Testis (tissue), 3 donors: ENCODE data around the gene PLXNB1. TPM values are rescaled to one million over a fixed set of nuclear protein-coding genes. Genes with fewer than 3 reads are reported as not detected.

Experiments used
- DNase-seq: peaks from one replicate; pipeline ENCODE4 v3.0.0-alpha.2; 2019
- H3K27ac ChIP-seq, 2 donors: fragments of 200-600 bp; sonication (generic); one replicate each; pipeline ENCODE4 v1.5.1; 2019
- H3K27me3 ChIP-seq: fragments of 200-600 bp; sonication (generic); one replicate; pipeline ENCODE4 v1.5.1; 2019
- H3K36me3 ChIP-seq: fragments of 200-600 bp; sonication (generic); one replicate; pipeline ENCODE4 v1.5.1; 2017; ENCODE audit warnings: low read depth; ENCODE audit errors: missing control alignments
- H3K4me1 ChIP-seq: fragments of 200-600 bp; sonication (generic); one replicate; pipeline ENCODE4 v1.5.1; 2019
- H3K4me3 ChIP-seq, 2 donors: fragments of 200-600 bp; sonication (generic); one replicate each; pipeline ENCODE4 v1.5.1; 2017 to 2019
- H3K9me3 ChIP-seq: fragments of 200-600 bp; sonication (generic); one replicate; pipeline ENCODE4 v1.5.1; 2017
- CTCF ChIP-seq, 3 experiments: fragments of 450-650 bp in 2 of 3; fragments of 200-600 bp in 1 of 3; sonication (generic) in 1 of 3; IDR thresholded peaks; one replicate each; pipeline ENCODE4 v1.5.1; 2016 to 2019; ENCODE audit warnings: antibody characterized with exemption in 3 of 3, mild to moderate bottlenecking in 2 of 3, moderate library complexity in 1 of 3
- POLR2A ChIP-seq: fragments of 450-650 bp; IDR thresholded peaks from one replicate; pipeline ENCODE4 v1.6.1; 2017; ENCODE audit warnings: antibody characterized with exemption, mild to moderate bottlenecking, moderate library complexity
- WGBS, 2 donors: methylation state at CpG; one replicate each; pipeline ENCODE4 v1.1.5; 2018; 5-methylcytosine and 5-hydroxymethylcytosine counted together
- intact Hi-C: fragments of 100-400 bp; cut with DNase I; formaldehyde crosslinking; loops from one replicate; pipeline ENCODE4 v1.15.1; 2023; ENCODE audit warnings: low total_unique reads
- polyA plus RNA-seq: library from polyadenylated mRNA; stranded (reverse); fragments of 350-450 nt; fragmentation: Illumina TruSeq; extraction: RNeasy Lipid Tissue Mini Kit (QIAGEN cat#74804); gene quantifications from one replicate; pipeline ENCODE4 v1.2.3, GENCODE V29; 2014; ENCODE audit warnings: low read depth, low replicate concordance; ENCODE audit not compliant: insufficient read depth
- total RNA-seq, 2 donors: library from RNA; depleted of rRNA; stranded (reverse); fragments of >200 nt; gene quantifications; one replicate each; pipeline ENCODE4 v1.2.3, GENCODE V29; 2016

PLXNB1 gene
- total and polyA plus RNA-seq, 3 donors from 2014 or later, result 41.5 to 79.2 (median 70.2) TPM

- intact Hi-C loops, result no loop called here
- H3K27me3 ChIP-seq, result no peaks in the 10 kb centered on the region
Measured at GRCh38 chr3:48426944-48427629, 2.8 kb downstream of the PLXNB1 start.

GRCh38 chr3:48426401-48426909, 3.4 kb downstream of the PLXNB1 start:
- peak overlapping the region in 1 of 2 donors; percentile 91 for H3K27ac ChIP-seq
- TF ChIP-seq POLR2A, result no peak
- no peak for TF ChIP-seq CTCF (IDR thresholded peaks at IDR 0.05)
- no peak overlapping the region for H3K4me3 ChIP-seq
- no peaks in the 10 kb centered on the region for H3K9me3 ChIP-seq
- no peaks in the 10 kb centered on the region for H3K27me3 ChIP-seq
- peaks cover 50% of the 10 kb centered on the region for H3K4me1 ChIP-seq
- intact Hi-C loops, result no loop called here
- H3K36me3 ChIP-seq, result no peaks in the 10 kb centered on the region
- 52 to 56% methylated on average over 11 of the region's 11 CpGs for WGBS, 2 donors
- no peak for DNase-seq

More at GRCh38 chr3:48426944-48427629, 2.8 kb downstream of the PLXNB1 start:
- Histone ChIP-seq H3K4me1 (peaks cover 50% of the 10 kb centered on the region), H3K36me3 (no peaks in the 10 kb centered on the region), H3K4me3 (no peak overlapping the region), H3K27ac (peak overlapping the region; percentile 21 to 91), H3K9me3 (no peaks in the 10 kb centered on the region)
- DNase-seq, result peak; percentile 47
- 46 to 49% methylated on average over 8 of the region's 8 CpGs for WGBS, 2 donors
- TF ChIP-seq CTCF (IDR thresholded peaks at IDR 0.05), result no peak
- TF ChIP-seq POLR2A, result no peak

GRCh38 chr3:48425281-48425812, 4.5 kb downstream of the PLXNB1 start:
- Histone ChIP-seq H3K9me3 (no peaks in the 10 kb centered on the region), H3K36me3 (no peaks in the 10 kb centered on the region), H3K4me3 (no peak overlapping the region), H3K27me3 (no peaks in the 10 kb centered on the region), H3K4me1 (peaks cover 48% of the 10 kb centered on the region), H3K27ac (peak overlapping the region in 1 of 2 donors; percentile 5)
- DNase-seq, result peak; percentile 37
- no peak for TF ChIP-seq CTCF (IDR thresholded peaks at IDR 0.05)
- TF ChIP-seq POLR2A, result no peak
- intact Hi-C loops, result no loop called here
- WGBS, 2 donors, result 39 to 75% methylated on average over 2 to 13 of the region's 13 CpGs

- Histone ChIP-seq H3K36me3 (no peaks in the 10 kb centered on the region), H3K27ac (no peak overlapping the region), H3K4me1 (peaks cover 41% of the 10 kb centered on the region), H3K27me3 (no peaks in the 10 kb centered on the region), H3K4me3 (no peak overlapping the region), H3K9me3 (no peaks in the 10 kb centered on the region)
- DNase-seq, result no peak
- intact Hi-C loops, result no loop called here
- 89 to 93% methylated on average over 7 to 25 of the region's 27 CpGs for WGBS, 2 donors
- TF ChIP-seq POLR2A (no peak), CTCF (IDR thresholded peaks at IDR 0.05) (no peak)
Measured at GRCh38 chr3:48423883-48424695, 5.8 kb downstream of the PLXNB1 start.
